ENCODE measurements around the gene ANKRD39.

ANKRD39 gene

DNA sequence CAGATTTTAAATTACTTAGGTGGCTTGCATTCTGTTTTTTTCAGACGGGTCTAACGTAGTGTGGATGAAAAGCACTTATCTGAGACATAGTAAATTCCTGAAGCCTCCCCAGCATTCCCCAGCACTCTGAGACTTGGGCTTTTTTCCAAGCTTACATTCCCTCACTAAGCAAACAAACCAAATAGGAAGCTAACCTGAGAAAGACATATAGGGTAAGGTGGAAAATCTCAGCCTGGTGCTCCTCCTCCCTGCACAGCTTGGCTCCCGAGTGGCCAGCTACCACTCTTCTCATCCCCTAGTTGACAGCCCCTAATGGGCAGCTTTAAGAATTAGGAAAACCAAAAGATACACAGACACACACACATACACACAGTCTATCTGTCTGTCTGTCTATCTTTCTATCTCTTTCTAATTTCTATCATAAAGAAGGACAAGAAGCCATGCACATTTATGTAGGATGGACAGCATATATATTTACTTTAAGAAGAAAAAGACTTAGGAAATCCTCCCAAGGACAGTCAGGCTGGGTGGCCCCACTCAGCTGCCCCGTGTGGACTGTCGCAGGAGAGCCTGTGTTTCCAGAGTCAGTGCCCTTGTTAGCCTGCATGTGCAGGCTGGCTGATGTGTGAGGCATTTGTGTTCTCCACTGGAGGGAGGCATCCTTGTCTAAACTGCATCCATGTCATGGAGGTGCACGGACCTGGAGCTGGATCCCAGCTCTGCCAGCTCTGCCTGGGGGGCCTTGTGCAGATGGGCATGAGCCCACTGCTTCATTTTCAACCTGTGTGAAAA lies 33.5 kb downstream of the ANKRD39 start:
- no peak for DNase-seq

GRCh38 chr2:96823198-96823597 lies 34.6 kb downstream of the ANKRD39 start:
- DNase-seq, result no peak

DNA sequence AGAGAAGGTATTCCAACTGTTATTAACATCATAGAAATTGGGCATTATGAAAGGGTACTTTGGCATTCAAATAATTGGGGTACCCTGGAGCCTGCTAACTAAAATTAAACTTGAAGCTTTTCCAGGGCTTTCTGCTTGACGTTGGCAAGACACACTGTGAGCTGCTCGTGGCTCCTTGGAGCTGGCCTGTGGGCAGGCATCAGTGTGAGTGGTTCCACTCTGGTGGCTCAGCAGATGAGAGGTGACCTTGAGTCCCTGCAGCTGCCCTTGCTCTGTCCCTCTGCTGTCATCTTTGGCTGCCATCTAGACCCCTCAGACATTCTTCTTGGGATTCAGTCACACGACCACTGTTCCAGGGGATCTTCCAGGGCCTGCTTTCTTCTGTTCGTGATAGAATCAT lies 35.0 kb downstream of the ANKRD39 start:
- no peak for DNase-seq

DNA sequence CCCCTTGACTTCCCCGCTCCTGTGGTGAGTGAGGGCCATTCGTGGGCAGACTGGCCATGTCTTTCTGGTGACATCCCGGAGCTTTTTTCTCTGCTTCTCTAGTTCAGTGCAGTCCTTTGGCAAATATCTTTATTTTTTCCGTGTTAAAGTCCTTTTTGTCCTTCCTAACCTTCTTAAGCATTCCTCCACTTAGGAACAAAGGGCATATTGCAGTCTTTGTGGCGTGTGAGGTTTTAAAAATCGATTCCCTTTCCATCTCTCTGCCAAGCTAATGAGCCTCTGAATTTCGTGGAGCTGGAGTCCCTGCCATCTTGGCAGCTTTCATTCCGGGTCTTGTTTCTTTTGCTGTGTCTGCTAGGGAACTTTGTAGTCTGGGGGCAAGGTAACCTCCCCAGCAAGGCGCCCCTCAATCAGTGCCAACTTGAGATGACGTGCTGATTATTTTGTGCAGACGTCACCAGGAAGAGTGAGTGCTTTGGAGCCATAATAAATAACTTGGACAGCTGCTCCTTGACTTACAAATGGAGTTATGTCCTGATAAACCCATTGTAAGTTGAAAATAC lies 36.6 kb downstream of the ANKRD39 start:
- DNase-seq, result no peak

DNA sequence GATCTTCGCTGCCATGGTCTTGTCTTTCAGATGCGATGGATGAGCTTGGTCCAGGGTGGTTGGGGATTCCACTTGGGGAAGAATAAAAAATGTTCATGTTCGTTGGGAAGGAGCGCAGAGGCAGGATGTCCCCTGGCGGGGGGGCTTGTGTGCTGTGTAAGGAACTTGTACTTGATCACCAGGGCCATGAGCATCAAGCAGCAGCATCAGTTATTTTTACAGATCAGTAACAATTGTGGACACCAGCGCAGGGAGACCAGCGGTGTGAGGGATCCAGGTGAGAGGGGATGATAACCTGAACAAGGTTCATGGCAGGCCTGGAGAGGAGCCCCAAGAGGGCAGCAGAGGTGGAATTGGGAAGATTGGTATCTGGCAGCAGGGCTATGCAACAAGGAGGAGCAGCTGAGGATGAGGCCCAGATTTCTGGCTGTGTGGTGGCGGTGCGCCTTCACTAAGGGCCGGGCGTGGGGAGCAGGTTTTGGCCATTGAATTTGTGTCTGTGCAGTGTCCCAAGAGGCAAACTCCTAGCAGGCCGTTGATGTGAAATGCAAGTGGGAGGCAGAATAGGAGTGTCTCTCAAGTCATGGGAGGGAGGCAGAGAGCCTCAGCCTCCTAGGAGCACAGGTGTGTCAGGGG lies 37.8 kb downstream of the ANKRD39 start:
- no peak for DNase-seq

GRCh38 chr2:96819128-96819875 lies 38.5 kb downstream of the ANKRD39 start:
- DNase-seq, result no peak

DNA sequence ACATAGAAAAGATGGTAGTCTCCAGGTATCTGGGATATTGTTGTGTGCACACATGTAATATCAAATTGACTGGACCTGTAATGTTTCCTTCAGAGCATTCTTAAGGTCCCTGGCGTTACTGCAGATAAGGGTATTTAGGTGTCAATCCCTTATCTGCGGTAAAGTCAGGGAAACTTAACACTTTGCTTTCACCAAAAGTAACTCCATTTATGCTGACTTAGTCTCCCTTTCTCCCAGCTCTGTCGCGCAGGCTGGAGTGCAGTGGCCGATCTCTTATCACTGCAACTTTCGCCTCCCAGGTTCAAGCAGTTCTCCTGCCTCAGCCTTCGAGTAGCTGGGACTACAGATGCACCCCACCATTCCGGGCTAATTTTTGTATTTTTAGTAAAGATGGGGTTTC lies 39.9 kb downstream of the ANKRD39 start:
- no peak for DNase-seq

DNA sequence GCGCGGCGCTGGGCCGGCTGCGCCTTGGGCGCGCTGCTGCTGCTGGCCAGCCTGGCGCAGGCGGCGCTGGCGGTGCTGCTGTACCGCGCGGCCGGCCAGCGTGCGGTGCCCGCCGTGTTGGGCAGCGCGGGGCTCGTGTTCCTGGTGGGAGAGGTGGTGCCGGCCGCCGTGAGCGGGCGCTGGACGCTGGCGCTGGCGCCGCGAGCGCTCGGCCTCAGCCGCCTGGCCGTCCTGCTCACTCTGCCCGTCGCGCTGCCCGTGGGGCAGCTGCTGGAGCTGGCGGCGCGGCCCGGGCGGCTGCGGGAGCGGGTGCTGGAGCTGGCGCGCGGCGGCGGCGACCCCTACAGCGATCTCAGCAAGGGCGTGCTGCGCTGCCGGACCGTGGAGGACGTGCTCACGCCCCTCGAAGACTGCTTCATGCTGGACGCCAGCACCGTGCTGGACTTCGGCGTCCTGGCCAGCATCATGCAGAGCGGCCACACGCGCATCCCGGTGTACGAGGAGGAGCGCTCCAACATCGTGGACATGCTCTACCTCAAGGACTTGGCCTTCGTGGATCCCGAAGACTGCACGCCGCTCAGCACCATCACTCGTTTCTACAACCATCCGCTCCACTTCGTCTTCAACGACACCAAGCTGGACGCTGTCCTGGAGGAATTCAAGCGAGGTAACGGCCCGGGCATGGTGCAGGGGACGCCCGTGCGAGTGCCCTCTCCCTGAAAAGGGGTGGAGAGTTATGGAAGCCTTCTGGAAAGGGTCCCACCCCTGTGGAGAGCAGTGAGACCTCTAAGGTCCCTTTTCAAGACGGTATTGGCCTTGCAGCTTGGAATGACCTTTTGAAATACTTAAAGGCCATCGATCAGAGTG lies 40.7 kb downstream of the ANKRD39 start:
- DNase-seq, result peak; percentile 26

DNA sequence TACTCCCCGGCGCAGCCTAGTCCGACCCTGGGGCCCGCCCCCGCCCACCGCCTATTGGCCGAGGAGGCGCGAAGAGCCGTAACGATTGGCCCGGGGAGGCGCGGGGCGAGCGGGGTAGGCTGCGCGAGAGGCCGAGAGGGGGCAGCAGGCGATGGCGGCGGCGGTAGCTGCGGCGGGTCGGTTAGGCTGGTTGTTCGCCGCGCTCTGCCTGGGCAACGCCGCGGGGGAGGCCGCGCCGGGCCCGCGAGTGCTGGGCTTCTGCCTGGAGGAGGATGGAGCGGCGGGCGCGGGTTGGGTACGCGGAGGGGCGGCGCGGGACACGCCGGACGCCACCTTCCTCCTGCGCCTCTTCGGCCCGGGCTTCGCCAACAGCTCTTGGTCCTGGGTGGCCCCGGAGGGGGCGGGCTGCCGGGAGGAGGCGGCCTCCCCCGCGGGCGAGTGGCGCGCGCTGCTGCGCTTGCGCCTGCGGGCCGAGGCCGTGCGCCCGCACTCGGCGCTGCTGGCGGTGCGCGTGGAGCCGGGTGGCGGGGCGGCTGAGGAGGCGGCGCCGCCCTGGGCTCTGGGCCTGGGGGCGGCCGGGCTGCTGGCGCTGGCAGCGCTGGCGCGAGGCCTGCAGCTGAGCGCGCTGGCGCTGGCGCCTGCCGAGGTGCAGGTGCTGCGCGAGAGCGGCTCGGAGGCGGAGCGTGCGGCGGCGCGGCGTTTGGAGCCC lies 41.5 kb downstream of the ANKRD39 start, which contains the start of gene CNNM3:
CNNM3 (plus strand) TSS at position 142 of the 709 bp plus-strand sequence; CDS start at position 152, 10 bp downstream.
- DNase-seq, result peak; percentile 99

DNA sequence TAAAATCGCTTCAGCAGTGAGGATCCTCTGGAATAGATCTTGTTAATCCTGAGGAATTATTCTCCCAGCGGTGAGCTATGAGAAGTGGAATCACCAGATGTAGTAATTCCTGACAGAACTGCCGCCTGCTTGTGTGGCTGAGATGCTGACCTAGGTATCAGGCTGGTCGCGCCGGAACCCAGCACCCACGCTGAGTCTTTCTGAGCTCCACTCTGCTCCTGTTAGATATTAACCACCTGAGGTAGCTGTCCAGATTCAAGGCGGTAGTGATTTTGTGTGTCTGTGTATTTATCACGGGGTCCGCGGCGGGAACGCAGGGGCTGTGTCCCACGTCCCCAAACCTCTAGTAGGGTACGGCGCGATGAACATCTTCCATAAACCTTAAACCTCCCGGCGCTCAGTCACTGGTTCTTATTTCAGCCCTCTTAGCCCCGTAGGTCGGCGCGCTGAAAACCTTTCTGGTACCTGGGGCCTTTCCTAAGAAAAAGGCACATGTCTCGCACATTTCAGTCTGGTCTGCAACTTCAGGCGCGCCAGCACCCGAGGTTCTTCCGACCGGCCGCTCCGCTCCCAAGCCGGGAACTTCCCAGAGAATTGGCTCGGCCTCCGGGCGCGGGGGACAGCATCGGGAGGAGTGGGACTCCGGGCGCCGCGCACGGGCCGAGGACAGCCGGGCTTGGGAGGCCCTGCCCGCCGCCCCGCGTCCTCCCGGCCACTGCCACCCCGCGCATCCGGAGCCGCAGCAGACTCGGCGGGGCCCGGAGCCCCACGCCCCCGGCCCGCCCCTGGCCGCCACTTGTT lies 42.3 kb downstream of the ANKRD39 start:
- DNase-seq, result peak; percentile 49

DNA sequence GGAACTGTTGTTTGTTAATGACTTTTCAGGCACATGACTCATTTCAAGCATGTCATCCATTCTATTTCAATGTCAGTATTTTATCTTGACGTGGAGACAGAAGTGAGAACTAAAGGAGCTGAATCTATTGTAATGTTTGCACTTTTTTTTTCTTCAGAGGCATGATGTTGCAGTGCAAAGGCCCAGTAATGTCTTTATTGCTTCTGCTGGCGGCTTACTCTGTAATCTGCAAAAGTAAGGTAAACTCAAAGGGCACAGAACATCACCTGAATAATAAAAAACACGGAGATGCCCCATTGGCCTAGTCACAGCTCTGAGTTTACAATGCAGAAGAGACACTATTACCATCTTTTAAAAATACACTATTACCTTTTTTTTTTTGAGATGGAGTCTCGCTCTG lies 44.2 kb downstream of the ANKRD39 start:
- DNase-seq, result no peak

DNA sequence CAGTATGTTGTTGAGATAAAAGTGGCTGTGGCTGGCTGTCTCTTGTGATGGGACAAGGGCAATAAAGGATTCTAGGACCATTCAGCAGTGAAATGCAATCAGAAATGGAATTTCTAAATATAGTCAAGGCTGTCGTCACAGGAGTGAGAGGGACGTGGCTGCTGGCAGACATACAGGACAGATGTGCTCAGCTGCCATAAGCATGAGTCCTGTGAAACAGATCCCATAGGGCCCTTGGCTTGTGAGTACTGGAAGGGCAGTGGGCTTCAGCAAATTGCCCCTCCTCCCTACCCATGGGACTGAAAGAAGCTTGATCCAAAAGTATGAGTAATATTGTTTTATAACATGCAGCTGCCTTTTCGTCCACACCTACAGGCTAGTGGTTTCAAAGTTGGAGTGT lies 45.9 kb downstream of the ANKRD39 start:
- DNase-seq, result no peak

- DNase-seq, result no peak
Measured at GRCh38 chr2:96810783-96811192, 47.0 kb downstream of the ANKRD39 start.

DNA sequence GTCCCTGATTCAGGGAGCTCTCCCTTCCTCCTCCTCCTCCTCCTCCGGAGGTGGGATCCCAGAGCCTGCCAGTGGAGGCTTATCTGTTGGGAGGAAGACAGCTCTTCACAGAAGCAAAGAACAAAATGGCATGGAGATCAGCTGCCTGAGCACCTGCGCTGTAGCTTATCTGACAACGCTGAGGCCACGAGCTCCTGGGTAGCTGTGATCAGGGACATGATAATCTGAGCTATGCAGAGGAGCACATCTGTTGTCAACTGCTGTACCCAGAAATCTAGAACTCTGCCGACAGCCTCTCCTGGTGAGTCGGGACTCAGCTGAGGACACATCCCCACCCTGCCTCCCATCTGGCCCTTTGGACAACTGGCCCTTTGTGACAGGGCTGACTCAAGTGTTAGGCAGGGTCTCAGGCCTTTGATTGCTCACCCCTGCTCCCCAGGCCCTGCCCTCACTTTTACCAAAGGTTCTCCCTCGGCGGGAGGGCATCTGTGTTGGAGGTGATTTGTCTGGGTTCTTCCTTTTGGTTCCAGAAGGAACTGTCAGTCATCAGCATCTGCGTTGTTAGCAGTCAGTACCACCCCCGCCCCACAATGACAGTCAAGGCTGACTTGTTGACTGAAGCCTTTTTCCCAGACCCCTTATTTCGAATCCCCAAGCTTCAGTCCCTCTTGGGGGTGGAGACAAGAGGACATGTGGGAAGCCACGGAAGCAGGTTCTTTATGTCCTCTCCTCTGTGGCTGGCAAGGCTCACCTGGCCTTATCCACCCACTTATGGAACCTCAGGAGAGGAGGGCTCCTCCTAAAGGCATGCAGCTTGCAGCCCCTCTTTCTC lies 47.6 kb downstream of the ANKRD39 start:
- DNase-seq, result no peak

DNA sequence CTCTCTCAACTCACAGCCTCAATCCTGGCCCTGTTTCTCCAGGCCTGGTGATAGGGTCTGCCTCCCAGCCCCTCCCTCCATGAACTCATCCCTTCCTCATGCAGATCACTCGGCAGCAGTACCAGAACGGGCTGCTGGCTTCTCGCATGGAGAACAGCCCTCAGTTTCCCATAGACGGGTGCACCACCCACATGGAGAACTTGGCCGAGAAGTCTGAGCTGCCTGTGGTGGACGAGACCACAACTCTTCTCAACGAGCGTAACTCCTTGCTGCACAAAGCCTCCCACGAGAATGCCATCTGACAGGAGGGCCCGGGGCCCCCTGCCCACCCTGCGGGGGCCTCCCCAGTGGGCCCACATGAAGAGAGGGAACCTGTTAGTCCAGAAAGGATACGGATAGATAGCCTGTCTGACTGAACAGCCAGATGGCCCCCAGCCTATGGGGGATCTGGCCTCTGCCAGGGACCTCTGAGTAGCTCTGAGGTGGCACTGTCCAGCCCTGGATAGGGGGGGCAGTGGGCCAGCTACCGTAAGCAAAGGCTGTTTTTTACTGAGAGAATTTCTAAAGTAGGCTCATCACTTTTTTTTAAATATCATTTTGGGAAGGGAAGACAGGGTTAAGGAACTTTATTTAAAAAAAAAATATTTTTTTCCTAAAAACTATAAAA lies 48.5 kb downstream of the ANKRD39 start:
- DNase-seq, result no peak

DNA sequence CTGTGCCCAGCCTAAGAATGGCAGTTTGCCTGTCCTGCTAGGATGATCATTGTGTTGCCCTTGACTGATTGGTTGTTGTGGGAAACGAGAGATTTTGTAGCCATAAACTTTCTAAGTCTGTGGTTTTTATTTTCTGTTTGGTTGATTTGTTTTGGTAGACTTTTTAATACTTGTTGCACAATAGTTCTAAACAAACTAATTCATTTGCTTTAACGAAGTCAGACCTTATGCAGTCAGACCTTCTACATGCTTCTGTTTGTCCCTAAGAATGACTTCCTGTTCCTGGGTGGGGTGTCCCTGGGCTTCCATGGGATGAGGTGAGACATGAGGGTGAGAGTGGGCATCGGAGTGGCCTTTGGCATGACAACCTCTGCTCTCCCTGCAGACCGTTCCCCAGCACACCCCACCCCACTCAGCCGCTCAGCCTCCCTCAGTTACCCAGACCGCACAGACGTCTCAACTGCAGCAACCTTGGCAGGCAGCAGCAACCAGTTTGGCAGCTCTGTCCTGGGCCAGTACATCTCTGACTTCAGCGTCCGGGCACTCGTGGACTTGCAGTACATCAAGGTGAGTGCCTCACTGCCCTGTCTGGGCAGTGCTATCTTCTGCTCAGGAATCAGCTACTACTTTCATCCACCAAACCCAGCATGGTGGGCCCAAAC lies 49.5 kb downstream of the ANKRD39 start:
- no peak for DNase-seq

DNA sequence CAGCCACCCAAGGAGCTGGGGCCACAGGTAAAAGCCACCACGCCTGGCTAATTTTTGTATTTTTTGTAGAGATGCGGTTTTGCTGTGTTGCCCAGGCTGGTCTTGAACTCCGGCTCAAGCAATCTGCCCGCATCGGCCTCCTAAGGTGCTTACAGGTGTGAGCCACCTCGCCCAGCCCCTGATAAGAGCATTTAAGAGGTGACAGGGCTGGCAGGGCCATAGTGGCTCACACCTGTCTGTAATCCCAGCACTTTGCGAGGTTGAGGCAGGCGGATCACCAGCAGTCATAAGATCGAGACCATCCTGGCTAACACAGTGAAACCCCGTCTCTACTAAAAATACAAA lies 50.7 kb downstream of the ANKRD39 start:
- no peak for DNase-seq

DNA sequence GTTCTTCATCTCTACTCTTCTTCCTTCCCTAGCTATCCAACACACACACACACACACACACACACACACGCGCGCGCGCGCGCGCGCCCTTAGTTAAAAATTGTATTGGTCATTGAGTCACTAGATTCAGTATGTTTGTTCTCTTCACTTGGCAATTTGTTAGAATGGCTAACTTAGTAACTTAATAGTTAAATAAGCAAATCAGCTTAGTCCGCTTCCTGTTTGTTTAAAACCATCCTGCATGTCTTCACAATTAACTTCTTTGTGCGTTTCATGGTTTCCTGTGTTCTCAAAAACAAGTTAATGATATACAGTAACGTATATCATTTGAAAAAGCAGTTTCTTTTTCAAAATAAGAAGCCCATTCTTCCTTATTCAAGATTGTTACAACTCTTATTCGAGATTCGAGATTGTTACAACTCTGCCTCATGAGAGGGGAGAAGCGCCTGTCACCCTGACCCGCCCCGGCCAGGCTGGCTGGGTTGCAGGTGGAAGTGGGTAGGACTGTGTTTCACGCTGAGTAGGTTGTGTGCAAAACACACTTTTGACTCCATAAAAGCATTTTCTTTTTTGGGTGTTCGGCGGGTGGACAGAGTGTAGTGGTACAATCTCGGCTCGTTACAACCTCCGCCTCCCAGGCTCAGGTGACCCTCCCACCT lies 51.2 kb downstream of the ANKRD39 start:
- DNase-seq, result no peak
